AG08396 (cell line): ENCODE data around the gene PARP6.

ENCODE experiments used
- DNase-seq: peaks from one replicate; pipeline ENCODE4 v3.0.0; 2012; ENCODE audit warnings: low spot score, mixed read lengths

PARP6 gene

GRCh38 chr15:72230197-72231065 is 41.9 kb downstream of the PARP6 start:
- DNase-seq: peak; percentile 86

- DNase-seq: no peak
These were observed 42.5 kb downstream of the PARP6 start for GRCh38 chr15:72229947-72230196.

- no peak for DNase-seq
These were observed 43.0 kb downstream of the PARP6 start for GRCh38 chr15:72229076-72229946.

- no peak for DNase-seq
These were observed 44.6 kb downstream of the PARP6 start for GRCh38 chr15:72227720-72228119.

- no peak for DNase-seq
These were observed 45.2 kb downstream of the PARP6 start for GRCh38 chr15:72227192-72227586.

GRCh38 chr15:72223278-72223677 is 49.1 kb downstream of the PARP6 start:
- no peak for DNase-seq

- no peak for DNase-seq
These were observed 50.0 kb downstream of the PARP6 start for GRCh38 chr15:72222393-72222792.

- DNase-seq: no peak
These were observed 51.7 kb downstream of the PARP6 start for GRCh38 chr15:72220687-72221086.

GRCh38 chr15:72217216-72217615 is 55.1 kb downstream of the PARP6 start:
- DNase-seq: no peak

- DNase-seq: no peak
These were observed 56.3 kb downstream of the PARP6 start for GRCh38 chr15:72216079-72216478.

- DNase-seq: no peak
These were observed 64.7 kb downstream of the PARP6 start for GRCh38 chr15:72207558-72208085.

GRCh38 chr15:72206677-72207000 is 65.7 kb downstream of the PARP6 start:
- DNase-seq: no peak

- DNase-seq: no peak
These were observed 66.3 kb downstream of the PARP6 start for GRCh38 chr15:72205896-72206676.

- no peak for DNase-seq
These were observed 67.1 kb downstream of the PARP6 start for GRCh38 chr15:72205273-72205672.

- DNase-seq: peak; percentile 88
These were observed 68.9 kb downstream of the PARP6 start for GRCh38 chr15:72203507-72203837.

GRCh38 chr15:72202801-72203506 is 69.4 kb downstream of the PARP6 start:
- DNase-seq: no peak

GRCh38 chr15:72202302-72202701 is 70.1 kb downstream of the PARP6 start:
- no peak for DNase-seq

GRCh38 chr15:72201391-72201921 is 70.9 kb downstream of the PARP6 start:
- DNase-seq: no peak

- DNase-seq: no peak
These were observed 71.7 kb downstream of the PARP6 start for GRCh38 chr15:72200395-72201237.

GRCh38 chr15:72199721-72200212 is 72.6 kb downstream of the PARP6 start:
- peak; percentile 84 for DNase-seq

- no peak for DNase-seq
These were observed 73.2 kb downstream of the PARP6 start for GRCh38 chr15:72199205-72199515.
